GM18502 (cell line): Measurements from ENCODE around the gene HS3ST6.
"Not testable (repeated sequence)": the region's sequence is repeated elsewhere in the genome, so short reads cannot be mapped to it uniquely, and the experiment has no call there.

Experiments
- ATAC-seq: cut with Tn5 transposase; IDR thresholded peaks from one replicate; pipeline ENCODE4 v1.9.1; 2021; ENCODE audit warnings: mild to moderate bottlenecking; ENCODE audit not compliant: unreplicated experiment, poor library complexity

The HS3ST6 gene

GRCh38 chr16:1884155-1884760 is 34.0 kb downstream of the HS3ST6 start:
- no peak for ATAC-seq

GRCh38 chr16:1881172-1881571 is 37.0 kb downstream of the HS3ST6 start:
- ATAC-seq = not testable (repeated sequence)

GRCh38 chr16:1879477-1879876 is 38.7 kb downstream of the HS3ST6 start:
- no peak for ATAC-seq

- ATAC-seq = no peak
Measured at GRCh38 chr16:1878256-1878655, 40.0 kb downstream of the HS3ST6 start.

GRCh38 chr16:1877804-1878203 is 40.4 kb downstream of the HS3ST6 start:
- ATAC-seq = no peak

- ATAC-seq = no peak
Measured at GRCh38 chr16:1877089-1877488, 41.1 kb downstream of the HS3ST6 start.

GRCh38 chr16:1876468-1876867 is 41.7 kb downstream of the HS3ST6 start:
- ATAC-seq = no peak

- not testable (repeated sequence) for ATAC-seq
Measured at GRCh38 chr16:1876066-1876465, 42.1 kb downstream of the HS3ST6 start.

- ATAC-seq = no peak
Measured at GRCh38 chr16:1874854-1875253, 43.4 kb downstream of the HS3ST6 start.

GRCh38 chr16:1871974-1872635 is 46.1 kb downstream of the HS3ST6 start, which contains the start of gene MEIOB:
Gene MEIOB, minus strand, starts transcription at chr16:1872164. Its CDS starts 3,989 bp downstream, at chr16:1868175.
- ATAC-seq = no peak

- no peak for ATAC-seq
Measured at GRCh38 chr16:1870365-1871082, 47.7 kb downstream of the HS3ST6 start.

GRCh38 chr16:1865902-1866690 is 52.1 kb downstream of the HS3ST6 start:
- ATAC-seq = no peak

GRCh38 chr16:1863681-1864460 is 54.3 kb downstream of the HS3ST6 start:
- ATAC-seq = no peak

GRCh38 chr16:1862394-1862793 is 55.8 kb downstream of the HS3ST6 start:
- ATAC-seq = no peak

GRCh38 chr16:1861730-1862129 is 56.5 kb downstream of the HS3ST6 start:
- no peak for ATAC-seq
